ENCODE measurements around the gene RYR3. TPM values are rescaled to one million over a fixed set of nuclear protein-coding genes. Genes with fewer than 3 reads are reported as not detected.
A peak's percentile ranks its signal among the peaks of the same experiment; 100 is the strongest.

RYR3 gene
- total and polyA plus RNA-seq, 4 donors, result 13.0 to 33.6 (median 20.0) TPM

- no peaks in the 10 kb centered on the region for H3K4me1 ChIP-seq (ENCODE audit: control insufficient read depth, insufficient read depth, low read length)
- no peak overlapping the region for H3K4me3 ChIP-seq (ENCODE audit: low read depth, low read length)
- H3K9me3 ChIP-seq (ENCODE audit: control insufficient read depth, insufficient read depth, low read length), result no peaks in the 10 kb centered on the region
- H3K36me3 ChIP-seq (ENCODE audit: control insufficient read depth, insufficient read depth, low read length), result no peaks in the 10 kb centered on the region
- WGBS (ENCODE audit: insufficient coverage), result no CpG with 5 or more reads among the region's 4 CpGs
- peak in 4 of 6 donors; percentile 11 to 64 (median 28) for DNase-seq (ENCODE audit: low read depth in 4 of 6, low spot score in 6 of 6)
- H3K27me3 ChIP-seq (ENCODE audit: control insufficient read depth, insufficient read depth, low read length), result no peaks in the 10 kb centered on the region
- H3K27ac ChIP-seq (ENCODE audit: low read depth, low read length), result no peak overlapping the region
Measured at GRCh38 chr15:33675246-33675645, 364.5 kb downstream of the RYR3 start.

- Histone ChIP-seq H3K4me3 (ENCODE audit: low read depth, low read length) (no peak overlapping the region), H3K27ac (ENCODE audit: low read depth, low read length) (no peak overlapping the region), H3K36me3 (ENCODE audit: control insufficient read depth, insufficient read depth, low read length) (no peaks in the 10 kb centered on the region), H3K4me1 (ENCODE audit: control insufficient read depth, insufficient read depth, low read length) (no peaks in the 10 kb centered on the region), H3K27me3 (ENCODE audit: control insufficient read depth, insufficient read depth, low read length) (no peaks in the 10 kb centered on the region), H3K9me3 (ENCODE audit: control insufficient read depth, insufficient read depth, low read length) (no peaks in the 10 kb centered on the region)
- 83% methylated on average over 5 of the region's 8 CpGs for WGBS (ENCODE audit: insufficient coverage)
- DNase-seq (ENCODE audit: low read depth in 4 of 6, low spot score in 6 of 6), result peak in 1 of 6 donors; percentile 35
Measured at GRCh38 chr15:33677238-33677830, 366.6 kb downstream of the RYR3 start.

GRCh38 chr15:33678176-33678575 is 367.4 kb downstream of the RYR3 start:
- no peak for DNase-seq (ENCODE audit: low read depth in 4 of 6, low spot score in 6 of 6)
- H3K4me1 ChIP-seq (ENCODE audit: control insufficient read depth, insufficient read depth, low read length), result no peaks in the 10 kb centered on the region
- WGBS (ENCODE audit: insufficient coverage), result 60% methylated on average over 1 of the region's 3 CpGs

GRCh38 chr15:33678602-33679001 is 367.8 kb downstream of the RYR3 start:
- no peaks in the 10 kb centered on the region for H3K4me1 ChIP-seq (ENCODE audit: control insufficient read depth, insufficient read depth, low read length)
- H3K4me3 ChIP-seq (ENCODE audit: low read depth, low read length), result no peak overlapping the region
- no peaks in the 10 kb centered on the region for H3K9me3 ChIP-seq (ENCODE audit: control insufficient read depth, insufficient read depth, low read length)
- WGBS (ENCODE audit: insufficient coverage), result 84% methylated on average over 5 of the region's 5 CpGs
- H3K36me3 ChIP-seq (ENCODE audit: control insufficient read depth, insufficient read depth, low read length), result no peaks in the 10 kb centered on the region
- no peak overlapping the region for H3K27ac ChIP-seq (ENCODE audit: low read depth, low read length)
- no peak for DNase-seq (ENCODE audit: low read depth in 4 of 6, low spot score in 6 of 6)
- no peaks in the 10 kb centered on the region for H3K27me3 ChIP-seq (ENCODE audit: control insufficient read depth, insufficient read depth, low read length)

More at GRCh38 chr15:33678176-33678575, 367.4 kb downstream of the RYR3 start:
- Histone ChIP-seq H3K27me3 (ENCODE audit: control insufficient read depth, insufficient read depth, low read length) (no peaks in the 10 kb centered on the region), H3K9me3 (ENCODE audit: control insufficient read depth, insufficient read depth, low read length) (no peaks in the 10 kb centered on the region), H3K36me3 (ENCODE audit: control insufficient read depth, insufficient read depth, low read length) (no peaks in the 10 kb centered on the region), H3K27ac (ENCODE audit: low read depth, low read length) (no peak overlapping the region), H3K4me3 (ENCODE audit: low read depth, low read length) (no peak overlapping the region)

GRCh38 chr15:33679061-33679460 is 368.3 kb downstream of the RYR3 start:
- Histone ChIP-seq H3K36me3 (ENCODE audit: control insufficient read depth, insufficient read depth, low read length) (no peaks in the 10 kb centered on the region), H3K27ac (ENCODE audit: low read depth, low read length) (no peak overlapping the region), H3K4me1 (ENCODE audit: control insufficient read depth, insufficient read depth, low read length) (no peaks in the 10 kb centered on the region), H3K9me3 (ENCODE audit: control insufficient read depth, insufficient read depth, low read length) (no peaks in the 10 kb centered on the region), H3K27me3 (ENCODE audit: control insufficient read depth, insufficient read depth, low read length) (no peaks in the 10 kb centered on the region), H3K4me3 (ENCODE audit: low read depth, low read length) (no peak overlapping the region)
- peak in 1 of 6 donors; percentile 42 for DNase-seq (ENCODE audit: low read depth in 4 of 6, low spot score in 6 of 6)
- WGBS (ENCODE audit: insufficient coverage), result no CpG with 5 or more reads among the region's 2 CpGs

GRCh38 chr15:33680336-33680735 is 369.6 kb downstream of the RYR3 start:
- no peaks in the 10 kb centered on the region for H3K27me3 ChIP-seq (ENCODE audit: control insufficient read depth, insufficient read depth, low read length)
- no peaks in the 10 kb centered on the region for H3K36me3 ChIP-seq (ENCODE audit: control insufficient read depth, insufficient read depth, low read length)
- DNase-seq (ENCODE audit: low read depth in 4 of 6, low spot score in 6 of 6), result no peak
- no peak overlapping the region for H3K4me3 ChIP-seq (ENCODE audit: low read depth, low read length)
- H3K4me1 ChIP-seq (ENCODE audit: control insufficient read depth, insufficient read depth, low read length), result no peaks in the 10 kb centered on the region
- no peak overlapping the region for H3K27ac ChIP-seq (ENCODE audit: low read depth, low read length)
- WGBS (ENCODE audit: insufficient coverage), result 84% methylated on average over 5 of the region's 5 CpGs
- no peaks in the 10 kb centered on the region for H3K9me3 ChIP-seq (ENCODE audit: control insufficient read depth, insufficient read depth, low read length)

GRCh38 chr15:33693166-33693800 is 382.5 kb downstream of the RYR3 start:
- Histone ChIP-seq H3K4me3 (ENCODE audit: low read depth, low read length) (no peak overlapping the region), H3K4me1 (ENCODE audit: control insufficient read depth, insufficient read depth, low read length) (no peaks in the 10 kb centered on the region), H3K36me3 (ENCODE audit: control insufficient read depth, insufficient read depth, low read length) (no peaks in the 10 kb centered on the region), H3K27me3 (ENCODE audit: control insufficient read depth, insufficient read depth, low read length) (peaks cover 2% of the 10 kb centered on the region), H3K9me3 (ENCODE audit: control insufficient read depth, insufficient read depth, low read length) (no peaks in the 10 kb centered on the region), H3K27ac (ENCODE audit: low read depth, low read length) (no peak overlapping the region)
- DNase-seq (ENCODE audit: low read depth in 4 of 6, low spot score in 6 of 6), result peak in 1 of 6 donors; percentile 65
- 96% methylated on average over 8 of the region's 12 CpGs for WGBS (ENCODE audit: insufficient coverage)

GRCh38 chr15:33698126-33698525 is 387.4 kb downstream of the RYR3 start:
- H3K4me3 ChIP-seq (ENCODE audit: low read depth, low read length), result no peak overlapping the region
- H3K4me1 ChIP-seq (ENCODE audit: control insufficient read depth, insufficient read depth, low read length), result no peaks in the 10 kb centered on the region
- peak in 1 of 6 donors; percentile 25 for DNase-seq (ENCODE audit: low read depth in 4 of 6, low spot score in 6 of 6)
- H3K27ac ChIP-seq (ENCODE audit: low read depth, low read length), result no peak overlapping the region
- peaks cover 2% of the 10 kb centered on the region for H3K36me3 ChIP-seq (ENCODE audit: control insufficient read depth, insufficient read depth, low read length)
- no peaks in the 10 kb centered on the region for H3K9me3 ChIP-seq (ENCODE audit: control insufficient read depth, insufficient read depth, low read length)
- WGBS (ENCODE audit: insufficient coverage), result 70% methylated on average over 2 of the region's 6 CpGs
- H3K27me3 ChIP-seq (ENCODE audit: control insufficient read depth, insufficient read depth, low read length), result peaks cover 2% of the 10 kb centered on the region

GRCh38 chr15:33699145-33699544 is 388.4 kb downstream of the RYR3 start:
- WGBS (ENCODE audit: insufficient coverage), result 100% methylated on average over 1 of the region's 2 CpGs
- Histone ChIP-seq H3K27me3 (ENCODE audit: control insufficient read depth, insufficient read depth, low read length) (peaks cover 2% of the 10 kb centered on the region), H3K4me1 (ENCODE audit: control insufficient read depth, insufficient read depth, low read length) (no peaks in the 10 kb centered on the region), H3K27ac (ENCODE audit: low read depth, low read length) (no peak overlapping the region), H3K36me3 (ENCODE audit: control insufficient read depth, insufficient read depth, low read length) (peaks cover 2% of the 10 kb centered on the region), H3K9me3 (ENCODE audit: control insufficient read depth, insufficient read depth, low read length) (no peaks in the 10 kb centered on the region), H3K4me3 (ENCODE audit: low read depth, low read length) (no peak overlapping the region)
- DNase-seq (ENCODE audit: low read depth in 4 of 6, low spot score in 6 of 6), result no peak
